ENCODE measurements around the gene LIN7C.
"Not testable (repeated sequence)": the region's sequence is repeated elsewhere in the genome, so short reads cannot be mapped to it uniquely, and the experiment has no call there.

Gene LIN7C

GRCh38 chr11:27470166-27470565 is 36.4 kb downstream of the LIN7C start:
- no peak for DNase-seq (ENCODE audit: low read depth in 2 of 2)

- no peak for DNase-seq (ENCODE audit: low read depth in 2 of 2)
Measured at GRCh38 chr11:27468995-27469695, 37.4 kb downstream of the LIN7C start.

- no peak for DNase-seq (ENCODE audit: low read depth in 2 of 2)
Measured at GRCh38 chr11:27468209-27468994, 38.2 kb downstream of the LIN7C start.

- DNase-seq (ENCODE audit: low read depth in 2 of 2), result no peak
Measured at GRCh38 chr11:27467181-27467913, 39.2 kb downstream of the LIN7C start.

GRCh38 chr11:27466363-27466762 is 40.2 kb downstream of the LIN7C start:
- DNase-seq (ENCODE audit: low read depth in 2 of 2), result no peak

- DNase-seq (ENCODE audit: low read depth in 2 of 2), result no peak
Measured at GRCh38 chr11:27465629-27466028, 40.9 kb downstream of the LIN7C start.

- no peak for DNase-seq (ENCODE audit: low read depth in 2 of 2)
Measured at GRCh38 chr11:27464909-27465308, 41.7 kb downstream of the LIN7C start.

- no peak for DNase-seq (ENCODE audit: low read depth in 2 of 2)
Measured at GRCh38 chr11:27464289-27464696, 42.3 kb downstream of the LIN7C start.

- DNase-seq (ENCODE audit: low read depth in 2 of 2), result no peak
Measured at GRCh38 chr11:27462543-27462942, 44.0 kb downstream of the LIN7C start.

GRCh38 chr11:27460158-27460978 is 46.2 kb downstream of the LIN7C start:
- no peak for DNase-seq (ENCODE audit: low read depth in 2 of 2)

GRCh38 chr11:27459191-27459590 is 47.4 kb downstream of the LIN7C start:
- DNase-seq (ENCODE audit: low read depth in 2 of 2), result no peak

GRCh38 chr11:27458182-27458581 is 48.4 kb downstream of the LIN7C start:
- no peak for DNase-seq (ENCODE audit: low read depth in 2 of 2)

- no peak for DNase-seq (ENCODE audit: low read depth in 2 of 2)
Measured at GRCh38 chr11:27456795-27457329, 49.7 kb downstream of the LIN7C start.

- no peak for DNase-seq (ENCODE audit: low read depth in 2 of 2)
Measured at GRCh38 chr11:27456140-27456794, 50.3 kb downstream of the LIN7C start.

- no peak for DNase-seq (ENCODE audit: low read depth in 2 of 2)
Measured at GRCh38 chr11:27455667-27456066, 50.9 kb downstream of the LIN7C start.

GRCh38 chr11:27453701-27454100 is 52.9 kb downstream of the LIN7C start:
- DNase-seq (ENCODE audit: low read depth in 2 of 2), result no peak

GRCh38 chr11:27452147-27452546 is 54.4 kb downstream of the LIN7C start:
- no peak for DNase-seq (ENCODE audit: low read depth in 2 of 2)

GRCh38 chr11:27451244-27451965 is 55.2 kb downstream of the LIN7C start:
- DNase-seq (ENCODE audit: low read depth in 2 of 2), result no peak

GRCh38 chr11:27448184-27448540 is 58.4 kb downstream of the LIN7C start:
- not testable (repeated sequence) for DNase-seq (ENCODE audit: low read depth in 2 of 2)

All from stimulated activated CD4-positive, alpha-beta T cell treated with anti-CD3 and anti-CD28 coated beads, Interleukin-1b, Interleukin-23, amount 100 ng/mL, for 1 hour (primary cell).